ENCODE data around the gene FASLG.

DNA sequence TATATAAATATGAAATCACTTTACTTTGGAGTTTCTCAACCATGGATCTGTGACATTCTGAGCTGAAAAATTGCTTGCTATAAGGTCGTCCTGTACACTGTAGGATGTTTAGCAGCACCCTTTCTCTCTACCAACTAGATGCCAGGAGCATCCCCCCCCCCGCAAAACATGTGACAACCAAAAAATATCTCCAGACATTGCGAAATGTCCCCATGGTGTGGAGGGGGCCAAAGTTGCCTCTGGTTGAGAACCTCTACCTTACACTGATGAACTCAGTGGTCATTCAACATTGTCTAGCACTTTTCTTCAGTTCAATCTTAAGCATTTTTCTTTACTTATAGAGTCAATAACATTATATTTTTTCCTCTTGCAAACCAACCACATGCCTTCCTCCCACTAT is 9.2 kb downstream of the FASLG start:
- no peak for TF ChIP-seq EZH2 (IDR thresholded peaks at IDR 0.05; ENCODE audit: borderline replicate concordance)
- TF ChIP-seq CTCF (IDR thresholded peaks at IDR 0.05; ENCODE audit: poor library complexity): no peak
- no peak for TF ChIP-seq EZH2phosphoT487 (IDR thresholded peaks at IDR 0.05; ENCODE audit: low read depth, severe bottlenecking, unreplicated experiment)

All from hepatocyte (in vitro differentiated cells).